ENCODE measurements around the gene APOBEC3B. TPM values are rescaled to one million over a fixed set of nuclear protein-coding genes. Genes with fewer than 3 reads are reported as not detected.
"Not testable (repeated sequence)": the region's sequence is repeated elsewhere in the genome, so short reads cannot be mapped to it uniquely, and the experiment has no call there.

Gene APOBEC3B
- polyA plus RNA-seq, 1 donor (not counting 4 experiments of a cell fraction or from before 2014, with no cell fraction given): 3.4 TPM

DNA sequence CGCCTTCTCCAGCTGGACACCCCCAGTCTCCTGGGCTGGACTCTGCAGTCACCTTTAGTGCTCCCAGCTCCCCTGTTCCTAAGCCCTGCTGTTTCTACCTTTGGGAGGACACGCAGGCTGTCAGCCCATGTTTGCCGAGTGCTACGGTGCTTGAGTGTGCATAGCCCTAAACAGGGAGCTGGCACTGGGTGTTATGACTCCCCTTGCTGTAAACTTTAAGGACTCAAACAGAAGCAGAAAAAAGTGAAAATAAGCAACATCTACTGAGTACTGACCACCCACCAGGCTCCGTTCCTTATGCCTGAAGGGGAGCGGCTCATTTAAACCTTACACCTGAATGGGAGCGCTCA is 7.3 kb upstream of the APOBEC3B start:
- Histone ChIP-seq H3K79me2 (ENCODE audit: control insufficient read depth, insufficient read depth, low read length) (no peaks in the 10 kb centered on the region), H3K9me3 (ENCODE audit: control insufficient read depth, low read depth, low read length) (no peaks in the 10 kb centered on the region), H3K36me3 (ENCODE audit: control insufficient read depth in 2 of 2, extremely low read depth in 1 of 2, insufficient read depth in 2 of 2, low read length in 2 of 2) (no peaks in the 10 kb centered on the region), H3K4me3 (ENCODE audit: control insufficient read depth in 2 of 3, extremely low read depth in 1 of 3, insufficient read depth in 2 of 3, low read depth in 1 of 3, low read length in 3 of 3) (no peak overlapping the region), H3K27ac (ENCODE audit: control insufficient read depth, insufficient read depth, low read length) (no peak overlapping the region), H2AFZ (ENCODE audit: control insufficient read depth, low read length) (no peak overlapping the region), H3K4me1 (ENCODE audit: control insufficient read depth, extremely low read depth, insufficient read depth, low read length) (no peaks in the 10 kb centered on the region), H3K9ac (ENCODE audit: control insufficient read depth, extremely low read depth, insufficient read depth, low read length) (no peak overlapping the region), H3K9me1 (ENCODE audit: control insufficient read depth, extremely low read depth, insufficient read depth, low read length) (no peaks in the 10 kb centered on the region), H3K27me3 (ENCODE audit: control insufficient read depth, extremely low read depth, insufficient read depth, low read length) (no peaks in the 10 kb centered on the region), H4K20me1 (ENCODE audit: control insufficient read depth, extremely low read depth, insufficient read depth, low read length) (no peaks in the 10 kb centered on the region), H3K4me2 (ENCODE audit: control insufficient read depth, extremely low read depth, insufficient read depth, low read depth, low read length) (no peak overlapping the region)
- no peak for DNase-seq (ENCODE audit: low read depth, low spot score)
- TF ChIP-seq EZH2 (IDR thresholded peaks at IDR 0.05; ENCODE audit: low read length): no peak
- TF ChIP-seq, protein P1, sequence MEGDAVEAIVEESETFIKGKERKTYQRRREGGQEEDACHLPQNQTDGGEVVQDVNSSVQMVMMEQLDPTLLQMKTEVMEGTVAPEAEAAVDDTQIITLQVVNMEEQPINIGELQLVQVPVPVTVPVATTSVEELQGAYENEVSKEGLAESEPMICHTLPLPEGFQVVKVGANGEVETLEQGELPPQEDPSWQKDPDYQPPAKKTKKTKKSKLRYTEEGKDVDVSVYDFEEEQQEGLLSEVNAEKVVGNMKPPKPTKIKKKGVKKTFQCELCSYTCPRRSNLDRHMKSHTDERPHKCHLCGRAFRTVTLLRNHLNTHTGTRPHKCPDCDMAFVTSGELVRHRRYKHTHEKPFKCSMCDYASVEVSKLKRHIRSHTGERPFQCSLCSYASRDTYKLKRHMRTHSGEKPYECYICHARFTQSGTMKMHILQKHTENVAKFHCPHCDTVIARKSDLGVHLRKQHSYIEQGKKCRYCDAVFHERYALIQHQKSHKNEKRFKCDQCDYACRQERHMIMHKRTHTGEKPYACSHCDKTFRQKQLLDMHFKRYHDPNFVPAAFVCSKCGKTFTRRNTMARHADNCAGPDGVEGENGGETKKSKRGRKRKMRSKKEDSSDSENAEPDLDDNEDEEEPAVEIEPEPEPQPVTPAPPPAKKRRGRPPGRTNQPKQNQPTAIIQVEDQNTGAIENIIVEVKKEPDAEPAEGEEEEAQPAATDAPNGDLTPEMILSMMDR (optimal IDR thresholded peaks at IDR 0.05 in 1 of 3, IDR thresholded peaks at IDR 0.05 in 1 of 3, conservative IDR thresholded peaks at IDR 0.05 in 1 of 3; ENCODE audit: extremely low read depth in 1 of 3, insufficient read depth in 2 of 3, low read length in 3 of 3): no peak
- dilution Hi-C loops (cut with MboI; ENCODE audit: extremely low pct_ligation_motif_present, low sequenced_read_pairs): no loop called here
- FAIRE-seq: no peak

DNA sequence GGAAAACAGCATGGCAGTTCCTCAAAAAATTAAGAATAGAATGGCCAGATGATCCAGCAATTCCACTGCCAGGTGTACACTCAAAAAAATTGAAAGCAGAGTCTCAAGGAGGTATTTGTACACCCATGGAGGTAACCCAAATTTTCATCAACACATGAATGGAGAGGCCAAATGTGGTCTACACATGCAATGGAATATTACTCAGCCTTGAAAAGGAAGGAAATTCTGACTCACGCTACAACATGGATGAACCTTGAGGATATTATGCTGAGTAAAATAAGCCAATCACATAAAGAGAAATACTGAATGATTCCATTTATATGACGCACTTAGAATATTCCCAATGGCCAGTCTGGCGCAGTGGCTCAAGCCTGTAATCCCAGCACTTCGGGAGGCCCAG is 4.9 kb upstream of the APOBEC3B start:
- H3K4me3 ChIP-seq (ENCODE audit: control insufficient read depth in 2 of 3, extremely low read depth in 1 of 3, insufficient read depth in 2 of 3, low read depth in 1 of 3, low read length in 3 of 3); H3K36me3 ChIP-seq (ENCODE audit: control insufficient read depth in 2 of 2, extremely low read depth in 1 of 2, insufficient read depth in 2 of 2, low read length in 2 of 2); H3K79me2 ChIP-seq (ENCODE audit: control insufficient read depth, insufficient read depth, low read length); DNase-seq (ENCODE audit: low read depth, low spot score); FAIRE-seq; H3K27me3 ChIP-seq (ENCODE audit: control insufficient read depth, extremely low read depth, insufficient read depth, low read length); H3K4me2 ChIP-seq (ENCODE audit: control insufficient read depth, extremely low read depth, insufficient read depth, low read depth, low read length); H2AFZ ChIP-seq (ENCODE audit: control insufficient read depth, low read length); H4K20me1 ChIP-seq (ENCODE audit: control insufficient read depth, extremely low read depth, insufficient read depth, low read length); H3K9me3 ChIP-seq (ENCODE audit: control insufficient read depth, low read depth, low read length); H3K4me1 ChIP-seq (ENCODE audit: control insufficient read depth, extremely low read depth, insufficient read depth, low read length); H3K9ac ChIP-seq (ENCODE audit: control insufficient read depth, extremely low read depth, insufficient read depth, low read length); H3K27ac ChIP-seq (ENCODE audit: control insufficient read depth, insufficient read depth, low read length); dilution Hi-C loops (cut with MboI; ENCODE audit: extremely low pct_ligation_motif_present, low sequenced_read_pairs); H3K9me1 ChIP-seq (ENCODE audit: control insufficient read depth, extremely low read depth, insufficient read depth, low read length): not testable (repeated sequence)

DNA sequence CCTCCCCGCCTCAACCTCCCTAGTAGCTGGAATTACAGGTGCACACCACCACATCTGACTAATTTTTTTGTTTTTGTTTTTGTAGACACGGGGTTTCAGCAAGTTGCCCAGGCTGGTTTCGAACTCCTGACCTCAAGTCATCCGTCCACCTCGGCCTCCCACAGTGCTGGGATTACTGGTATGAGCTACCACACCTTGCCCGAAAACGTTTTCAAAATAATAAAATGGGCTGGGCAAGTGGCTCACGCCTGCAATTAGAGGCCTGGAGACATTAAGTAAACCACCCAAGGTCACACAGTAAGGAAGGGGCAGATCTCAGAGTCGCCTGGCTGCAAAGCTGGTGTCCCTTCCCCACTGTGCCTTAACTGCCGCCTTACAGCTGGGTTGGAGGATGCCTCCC is 1.6 kb upstream of the APOBEC3B start:
- H3K9me3 ChIP-seq (ENCODE audit: control insufficient read depth, low read depth, low read length); H3K27me3 ChIP-seq (ENCODE audit: control insufficient read depth, extremely low read depth, insufficient read depth, low read length); H3K9me1 ChIP-seq (ENCODE audit: control insufficient read depth, extremely low read depth, insufficient read depth, low read length); DNase-seq (ENCODE audit: low read depth, low spot score); H3K4me2 ChIP-seq (ENCODE audit: control insufficient read depth, extremely low read depth, insufficient read depth, low read depth, low read length); H3K79me2 ChIP-seq (ENCODE audit: control insufficient read depth, insufficient read depth, low read length); H2AFZ ChIP-seq (ENCODE audit: control insufficient read depth, low read length); dilution Hi-C loops (cut with MboI; ENCODE audit: extremely low pct_ligation_motif_present, low sequenced_read_pairs); H3K36me3 ChIP-seq (ENCODE audit: control insufficient read depth in 2 of 2, extremely low read depth in 1 of 2, insufficient read depth in 2 of 2, low read length in 2 of 2); H3K4me3 ChIP-seq (ENCODE audit: control insufficient read depth in 2 of 3, extremely low read depth in 1 of 3, insufficient read depth in 2 of 3, low read depth in 1 of 3, low read length in 3 of 3); H3K27ac ChIP-seq (ENCODE audit: control insufficient read depth, insufficient read depth, low read length); H3K9ac ChIP-seq (ENCODE audit: control insufficient read depth, extremely low read depth, insufficient read depth, low read length); FAIRE-seq; H4K20me1 ChIP-seq (ENCODE audit: control insufficient read depth, extremely low read depth, insufficient read depth, low read length): not testable (repeated sequence)
- peaks cover 22% of the 10 kb centered on the region for H3K4me1 ChIP-seq (ENCODE audit: control insufficient read depth, extremely low read depth, insufficient read depth, low read length)

All from keratinocyte (primary cell).